ENCODE results near the gene ZNF488. TPM values are rescaled to one million over a fixed set of nuclear protein-coding genes. Genes with fewer than 3 reads are reported as not detected.

ZNF488 gene
- polyA plus RNA-seq, 1 donor from 2014 or later: 0.85 TPM

- Histone ChIP-seq H3K4me2 (ENCODE audit: low read length) (no peak overlapping the region), H2AFZ (ENCODE audit: low read depth, low read length) (no peak overlapping the region), H3K9me2 (ENCODE audit: insufficient read depth, low read length) (no peaks in the 10 kb centered on the region), H4K20me1 (ENCODE audit: insufficient read depth) (no peaks in the 10 kb centered on the region), H3K4me3 (ENCODE audit: low read length) (no peak overlapping the region), H3K9me3 (ENCODE audit: low read length) (no peaks in the 10 kb centered on the region), H3F3A (ENCODE audit: insufficient read depth, low read length, poor library complexity, severe bottlenecking) (no peaks in the 10 kb centered on the region), H3K27ac (ENCODE audit: low read length) (no peak overlapping the region), H3K27me3 (ENCODE audit: insufficient read depth, low read depth, low read length) (peaks cover 6% of the 10 kb centered on the region), H3K9ac (ENCODE audit: low read length) (no peak overlapping the region), H3K79me2 (replicated peaks; ENCODE audit: insufficient read depth, low read length) (no peaks in the 10 kb centered on the region), H3K36me3 (ENCODE audit: insufficient read depth, low read length) (no peaks in the 10 kb centered on the region)
- TF ChIP-seq POLR2AphosphoS5 (IDR thresholded peaks at IDR 0.05): no peak
- TF ChIP-seq MXI1 (conservative IDR thresholded peaks at IDR 0.05; ENCODE audit: poor library complexity, severe bottlenecking): no peak
- TF ChIP-seq, protein P1, sequence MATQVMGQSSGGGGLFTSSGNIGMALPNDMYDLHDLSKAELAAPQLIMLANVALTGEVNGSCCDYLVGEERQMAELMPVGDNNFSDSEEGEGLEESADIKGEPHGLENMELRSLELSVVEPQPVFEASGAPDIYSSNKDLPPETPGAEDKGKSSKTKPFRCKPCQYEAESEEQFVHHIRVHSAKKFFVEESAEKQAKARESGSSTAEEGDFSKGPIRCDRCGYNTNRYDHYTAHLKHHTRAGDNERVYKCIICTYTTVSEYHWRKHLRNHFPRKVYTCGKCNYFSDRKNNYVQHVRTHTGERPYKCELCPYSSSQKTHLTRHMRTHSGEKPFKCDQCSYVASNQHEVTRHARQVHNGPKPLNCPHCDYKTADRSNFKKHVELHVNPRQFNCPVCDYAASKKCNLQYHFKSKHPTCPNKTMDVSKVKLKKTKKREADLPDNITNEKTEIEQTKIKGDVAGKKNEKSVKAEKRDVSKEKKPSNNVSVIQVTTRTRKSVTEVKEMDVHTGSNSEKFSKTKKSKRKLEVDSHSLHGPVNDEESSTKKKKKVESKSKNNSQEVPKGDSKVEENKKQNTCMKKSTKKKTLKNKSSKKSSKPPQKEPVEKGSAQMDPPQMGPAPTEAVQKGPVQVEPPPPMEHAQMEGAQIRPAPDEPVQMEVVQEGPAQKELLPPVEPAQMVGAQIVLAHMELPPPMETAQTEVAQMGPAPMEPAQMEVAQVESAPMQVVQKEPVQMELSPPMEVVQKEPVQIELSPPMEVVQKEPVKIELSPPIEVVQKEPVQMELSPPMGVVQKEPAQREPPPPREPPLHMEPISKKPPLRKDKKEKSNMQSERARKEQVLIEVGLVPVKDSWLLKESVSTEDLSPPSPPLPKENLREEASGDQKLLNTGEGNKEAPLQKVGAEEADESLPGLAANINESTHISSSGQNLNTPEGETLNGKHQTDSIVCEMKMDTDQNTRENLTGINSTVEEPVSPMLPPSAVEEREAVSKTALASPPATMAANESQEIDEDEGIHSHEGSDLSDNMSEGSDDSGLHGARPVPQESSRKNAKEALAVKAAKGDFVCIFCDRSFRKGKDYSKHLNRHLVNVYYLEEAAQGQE (IDR thresholded peaks at IDR 0.05; ENCODE audit: borderline replicate concordance): no peak
- no peak for TF ChIP-seq SMC3 (conservative IDR thresholded peaks at IDR 0.05; ENCODE audit: poor library complexity)
These were observed 3.0 kb downstream of the ZNF488 start for GRCh38 chr10:47381103-47381395.

- TF ChIP-seq, protein P1 (IDR thresholded peaks at IDR 0.05; ENCODE audit: borderline replicate concordance): no peak
- Histone ChIP-seq H3K4me3 (ENCODE audit: low read length) (no peak overlapping the region), H3K9me3 (ENCODE audit: low read length) (no peaks in the 10 kb centered on the region), H3K27ac (ENCODE audit: low read length) (no peak overlapping the region), H3K27me3 (ENCODE audit: insufficient read depth, low read depth, low read length) (peaks cover 6% of the 10 kb centered on the region), H2AFZ (ENCODE audit: low read depth, low read length) (no peak overlapping the region), H3K79me2 (replicated peaks; ENCODE audit: insufficient read depth, low read length) (no peaks in the 10 kb centered on the region), H3K4me2 (ENCODE audit: low read length) (no peak overlapping the region), H3K9me2 (ENCODE audit: insufficient read depth, low read length) (no peaks in the 10 kb centered on the region), H3K9ac (ENCODE audit: low read length) (no peak overlapping the region), H3F3A (ENCODE audit: insufficient read depth, low read length, poor library complexity, severe bottlenecking) (no peaks in the 10 kb centered on the region), H4K20me1 (ENCODE audit: insufficient read depth) (no peaks in the 10 kb centered on the region), H3K36me3 (ENCODE audit: insufficient read depth, low read length) (no peaks in the 10 kb centered on the region)
These were observed 3.6 kb downstream of the ZNF488 start for GRCh38 chr10:47380341-47381102.

DNA sequence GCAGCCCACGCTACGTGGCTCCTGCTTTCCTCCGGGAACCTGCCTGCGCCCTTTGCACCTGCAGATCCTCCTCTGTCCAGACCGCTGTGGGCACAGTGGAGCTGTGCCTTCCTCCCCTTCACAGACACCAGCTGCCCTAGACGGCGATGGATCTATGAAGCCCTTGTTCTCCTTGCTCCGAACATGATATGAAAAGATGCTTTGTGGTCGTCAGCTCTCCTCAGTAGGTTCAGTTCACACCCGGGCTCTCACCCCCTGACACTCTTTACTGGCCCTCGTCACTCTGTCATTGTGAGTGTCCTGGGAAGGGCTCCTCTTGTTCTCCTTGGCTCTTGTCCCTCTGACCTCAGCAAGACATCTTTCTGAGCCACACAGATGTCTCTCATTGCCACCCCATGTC is 4.2 kb downstream of the ZNF488 start:
- H3F3A ChIP-seq (ENCODE audit: insufficient read depth, low read length, poor library complexity, severe bottlenecking): no peaks in the 10 kb centered on the region
- H3K79me2 ChIP-seq (replicated peaks; ENCODE audit: insufficient read depth, low read length): no peaks in the 10 kb centered on the region
- no peak for TF ChIP-seq MXI1 (conservative IDR thresholded peaks at IDR 0.05; ENCODE audit: poor library complexity, severe bottlenecking)
- TF ChIP-seq RAD21 (conservative IDR thresholded peaks at IDR 0.05): no peak
- no peak for TF ChIP-seq CTCF (IDR thresholded peaks at IDR 0.05; ENCODE audit: poor library complexity, severe bottlenecking)
- TF ChIP-seq POLR2AphosphoS5 (IDR thresholded peaks at IDR 0.05): no peak
- TF ChIP-seq TAF1 (IDR thresholded peaks at IDR 0.05; ENCODE audit: low read depth): no peak
- TF ChIP-seq EP300 (conservative IDR thresholded peaks at IDR 0.05; ENCODE audit: poor library complexity, severe bottlenecking): no peak
- TF ChIP-seq, protein P1 (IDR thresholded peaks at IDR 0.05; ENCODE audit: borderline replicate concordance): no peak
- TF ChIP-seq EZH2 (IDR thresholded peaks at IDR 0.05; ENCODE audit: borderline replicate concordance, insufficient read depth, low read length, poor library complexity, severe bottlenecking): no peak
- no peak for TF ChIP-seq SMC3 (conservative IDR thresholded peaks at IDR 0.05; ENCODE audit: poor library complexity)
- H3K4me3 ChIP-seq (ENCODE audit: low read length): no peak overlapping the region
- H4K20me1 ChIP-seq (ENCODE audit: insufficient read depth): no peaks in the 10 kb centered on the region
- H3K36me3 ChIP-seq (ENCODE audit: insufficient read depth, low read length): no peaks in the 10 kb centered on the region
- H3K4me2 ChIP-seq (ENCODE audit: low read length): no peak overlapping the region
- no peak overlapping the region for H3K9ac ChIP-seq (ENCODE audit: low read length)
- no peaks in the 10 kb centered on the region for H3K9me2 ChIP-seq (ENCODE audit: insufficient read depth, low read length)
- peaks cover 6% of the 10 kb centered on the region for H3K27me3 ChIP-seq (ENCODE audit: insufficient read depth, low read depth, low read length)
- no peak overlapping the region for H2AFZ ChIP-seq (ENCODE audit: low read depth, low read length)
- H3K27ac ChIP-seq (ENCODE audit: low read length): no peak overlapping the region
- H3K9me3 ChIP-seq (ENCODE audit: low read length): no peaks in the 10 kb centered on the region

All from neural cell (in vitro differentiated cells).